Kidney epithelial cell (primary cell): ENCODE data around the gene EPAS1. TPM values are rescaled to one million over a fixed set of nuclear protein-coding genes. Genes with fewer than 3 reads are reported as not detected.

Experiments
- DNase-seq: peaks from one replicate; pipeline ENCODE4 v3.0.0-alpha.2; 2010; ENCODE audit warnings: low read depth
- H3K27me3 ChIP-seq: 2 replicates; pipeline ENCODE4 v1.6.0; 2011; ENCODE audit warnings: low read length; ENCODE audit not compliant: control insufficient read depth, insufficient read depth
- H3K36me3 ChIP-seq: 2 replicates; pipeline ENCODE4 v1.5.1; 2011; ENCODE audit warnings: low read length; ENCODE audit not compliant: control insufficient read depth, insufficient read depth
- H3K4me3 ChIP-seq: 2 replicates; pipeline ENCODE4 v1.5.1; 2011; ENCODE audit warnings: low read depth, mild to moderate bottlenecking, control low read depth, low read length
- CTCF ChIP-seq: IDR thresholded peaks from 2 replicates; pipeline ENCODE4 v1.5.1; 2011; ENCODE audit warnings: mild to moderate bottlenecking, moderate library complexity, low read length, control low read depth, inconsistent platforms; ENCODE audit not compliant: insufficient read depth, poor library complexity, severe bottlenecking
- total RNA-seq: library from RNA; depleted of rRNA; stranded (reverse); fragments of >200 nt; gene quantifications from 2 replicates; pipeline ENCODE4 v1.2.3, GENCODE V29; 2015

The EPAS1 gene
- total RNA-seq, 1 donor from 2014 or later: 94.3 TPM

GRCh38 chr2:46304635-46305034 lies 7.4 kb downstream of the EPAS1 start:
- no peak overlapping the region for H3K4me3 ChIP-seq
- DNase-seq: no peak
- TF ChIP-seq CTCF: no peak

GRCh38 chr2:46305187-46305586 lies 8.0 kb downstream of the EPAS1 start:
- Histone ChIP-seq H3K27me3 (no peaks in the 10 kb centered on the region), H3K4me3 (no peak overlapping the region), H3K36me3 (no peaks in the 10 kb centered on the region)
- no peak for DNase-seq
- TF ChIP-seq CTCF: no peak

More at GRCh38 chr2:46304635-46305034, 7.4 kb downstream of the EPAS1 start:
- Histone ChIP-seq H3K27me3 (peaks cover 3% of the 10 kb centered on the region), H3K36me3 (no peaks in the 10 kb centered on the region)

GRCh38 chr2:46305767-46306166 lies 8.6 kb downstream of the EPAS1 start:
- Histone ChIP-seq H3K27me3 (no peaks in the 10 kb centered on the region), H3K4me3 (no peak overlapping the region)
- TF ChIP-seq CTCF: no peak

GRCh38 chr2:46306330-46306751 lies 9.1 kb downstream of the EPAS1 start:
- no peak overlapping the region for H3K4me3 ChIP-seq
- no peaks in the 10 kb centered on the region for H3K36me3 ChIP-seq
- TF ChIP-seq CTCF: no peak
- peak; percentile 86 for DNase-seq
- no peaks in the 10 kb centered on the region for H3K27me3 ChIP-seq

More at GRCh38 chr2:46305767-46306166, 8.6 kb downstream of the EPAS1 start:
- DNase-seq: no peak
- no peaks in the 10 kb centered on the region for H3K36me3 ChIP-seq

- Histone ChIP-seq H3K27me3 (no peaks in the 10 kb centered on the region), H3K36me3 (no peaks in the 10 kb centered on the region), H3K4me3 (no peak overlapping the region)
- DNase-seq: no peak
- no peak for TF ChIP-seq CTCF
Measured at GRCh38 chr2:46306988-46307655, 9.9 kb downstream of the EPAS1 start.

GRCh38 chr2:46308081-46308480 lies 10.9 kb downstream of the EPAS1 start:
- Histone ChIP-seq H3K36me3 (no peaks in the 10 kb centered on the region), H3K27me3 (no peaks in the 10 kb centered on the region), H3K4me3 (no peak overlapping the region)
- DNase-seq: no peak
- no peak for TF ChIP-seq CTCF
